ENCODE results near the gene P2RX7. TPM values are rescaled to one million over a fixed set of nuclear protein-coding genes. Genes with fewer than 3 reads are reported as not detected.
"Not testable (repeated sequence)": the region's sequence is repeated elsewhere in the genome, so short reads cannot be mapped to it uniquely, and the experiment has no call there.

P2RX7 gene
- total RNA-seq, 2 donors from 2014 or later = 1.4 to 11.8 TPM

DNA sequence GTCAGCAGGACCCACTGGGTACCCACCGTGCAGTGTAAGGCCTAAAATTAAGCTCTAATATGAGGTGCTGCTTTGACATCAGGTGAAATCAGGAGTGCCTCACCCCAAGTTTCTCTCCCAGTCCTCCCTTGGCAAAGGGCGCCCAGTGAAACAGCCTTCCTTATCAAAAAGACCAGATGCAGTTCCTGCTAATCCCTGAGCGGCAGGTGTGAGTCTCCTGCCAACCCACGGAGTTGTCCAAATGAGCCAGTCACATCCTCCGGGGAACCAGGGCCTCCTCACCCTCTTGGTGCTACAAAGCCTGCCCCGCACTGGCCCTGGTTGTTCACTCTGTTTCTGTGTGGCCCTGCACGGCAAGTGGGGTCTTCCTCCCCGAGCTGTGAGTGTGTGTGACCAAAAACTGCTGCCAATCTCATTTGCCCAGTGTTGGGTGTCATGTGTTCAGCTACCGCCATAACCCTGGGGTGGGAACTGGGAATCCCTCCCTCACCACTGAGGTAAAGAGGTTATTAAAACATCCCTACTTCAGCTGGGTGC is 57.0 kb downstream of the P2RX7 start:
- no peak for DNase-seq (ENCODE audit: low spot score)
- no peaks in the 10 kb centered on the region for H3K36me3 ChIP-seq
- no peak overlapping the region for H3K4me3 ChIP-seq
- TF ChIP-seq POLR2AphosphoS5 (IDR thresholded peaks at IDR 0.05) (no peak), POLR2A (IDR thresholded peaks at IDR 0.05) (no peak)
- TF ChIP-seq, protein P1, sequence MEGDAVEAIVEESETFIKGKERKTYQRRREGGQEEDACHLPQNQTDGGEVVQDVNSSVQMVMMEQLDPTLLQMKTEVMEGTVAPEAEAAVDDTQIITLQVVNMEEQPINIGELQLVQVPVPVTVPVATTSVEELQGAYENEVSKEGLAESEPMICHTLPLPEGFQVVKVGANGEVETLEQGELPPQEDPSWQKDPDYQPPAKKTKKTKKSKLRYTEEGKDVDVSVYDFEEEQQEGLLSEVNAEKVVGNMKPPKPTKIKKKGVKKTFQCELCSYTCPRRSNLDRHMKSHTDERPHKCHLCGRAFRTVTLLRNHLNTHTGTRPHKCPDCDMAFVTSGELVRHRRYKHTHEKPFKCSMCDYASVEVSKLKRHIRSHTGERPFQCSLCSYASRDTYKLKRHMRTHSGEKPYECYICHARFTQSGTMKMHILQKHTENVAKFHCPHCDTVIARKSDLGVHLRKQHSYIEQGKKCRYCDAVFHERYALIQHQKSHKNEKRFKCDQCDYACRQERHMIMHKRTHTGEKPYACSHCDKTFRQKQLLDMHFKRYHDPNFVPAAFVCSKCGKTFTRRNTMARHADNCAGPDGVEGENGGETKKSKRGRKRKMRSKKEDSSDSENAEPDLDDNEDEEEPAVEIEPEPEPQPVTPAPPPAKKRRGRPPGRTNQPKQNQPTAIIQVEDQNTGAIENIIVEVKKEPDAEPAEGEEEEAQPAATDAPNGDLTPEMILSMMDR (IDR thresholded peaks at IDR 0.05) = no peak
- H3K27ac ChIP-seq = no peak overlapping the region
- H3K4me1 ChIP-seq (replicated peaks) = no peaks in the 10 kb centered on the region
- intact Hi-C loops (cut with DNase I) = no loop called here
- H3K27me3 ChIP-seq (replicated peaks; ENCODE audit: insufficient read depth) = no peaks in the 10 kb centered on the region
- no peaks in the 10 kb centered on the region for H3K9me3 ChIP-seq
- 88% methylated on average over 9 of the region's 9 CpGs for WGBS

DNA sequence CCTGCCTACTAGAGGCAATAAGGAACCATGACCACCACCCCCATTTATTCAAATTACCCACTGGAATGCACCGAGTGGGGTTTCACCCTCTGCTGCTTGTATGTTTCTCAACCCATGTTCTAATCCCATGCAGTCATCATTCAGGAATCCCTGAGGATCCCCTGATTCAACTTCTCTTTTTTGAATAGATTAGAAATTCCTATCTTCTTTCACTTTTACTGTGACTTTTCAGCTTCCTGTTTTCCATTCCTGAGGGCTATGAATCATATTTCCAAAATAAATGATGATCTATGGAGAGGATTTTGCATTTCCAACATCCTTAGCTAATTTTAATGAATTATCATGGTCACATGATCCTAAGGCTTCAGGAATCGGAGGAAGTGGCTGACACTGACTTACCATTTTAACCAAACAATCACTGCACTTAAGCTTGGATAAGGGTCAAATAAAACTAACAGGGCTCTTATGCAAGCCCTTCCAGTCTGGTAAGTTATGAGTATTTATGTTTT is 57.9 kb downstream of the P2RX7 start:
- 60% methylated on average over 2 of the region's 2 CpGs for WGBS
- intact Hi-C loops (cut with DNase I) = no loop called here
- H3K27me3 ChIP-seq (replicated peaks; ENCODE audit: insufficient read depth) = no peaks in the 10 kb centered on the region
- TF ChIP-seq, protein P1 (IDR thresholded peaks at IDR 0.05) = no peak
- no peak for TF ChIP-seq POLR2AphosphoS5 (IDR thresholded peaks at IDR 0.05)
- TF ChIP-seq POLR2A (IDR thresholded peaks at IDR 0.05) = no peak
- no peaks in the 10 kb centered on the region for H3K9me3 ChIP-seq
- DNase-seq (ENCODE audit: low spot score) = no peak
- no peak overlapping the region for H3K27ac ChIP-seq
- H3K36me3 ChIP-seq = no peaks in the 10 kb centered on the region
- no peaks in the 10 kb centered on the region for H3K4me1 ChIP-seq (replicated peaks)
- H3K4me3 ChIP-seq = no peak overlapping the region

DNA sequence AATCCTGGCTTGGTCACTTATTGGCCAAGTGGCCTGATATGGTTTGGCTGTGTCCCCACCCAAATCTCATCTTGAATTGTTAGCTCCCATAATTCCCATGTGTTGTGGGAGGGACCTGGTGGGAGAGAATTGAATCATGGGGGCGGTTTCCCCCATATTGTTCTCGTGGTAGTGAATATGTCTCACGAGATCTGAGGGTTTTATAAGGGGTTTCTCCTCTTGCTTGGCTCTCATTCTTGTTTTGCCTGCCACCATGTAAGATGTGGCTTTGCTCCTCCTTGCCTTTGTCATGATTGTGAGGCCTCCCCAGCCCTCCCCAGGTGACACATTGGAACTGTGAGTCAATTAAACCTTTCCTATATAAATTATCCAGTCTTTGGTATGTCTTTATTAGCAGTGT is 58.5 kb downstream of the P2RX7 start:
- Histone ChIP-seq H3K4me3 (no peak overlapping the region), H3K4me1 (replicated peaks) (no peaks in the 10 kb centered on the region), H3K27ac (no peak overlapping the region), H3K9me3 (no peaks in the 10 kb centered on the region), H3K36me3 (no peaks in the 10 kb centered on the region), H3K27me3 (replicated peaks; ENCODE audit: insufficient read depth) (no peaks in the 10 kb centered on the region)
- WGBS = 92% methylated on average over 3 of the region's 3 CpGs
- no peak for TF ChIP-seq POLR2A (IDR thresholded peaks at IDR 0.05)
- TF ChIP-seq, protein P1 (IDR thresholded peaks at IDR 0.05) = no peak
- intact Hi-C loops (cut with DNase I) = no loop called here
- DNase-seq (ENCODE audit: low spot score) = no peak

DNA sequence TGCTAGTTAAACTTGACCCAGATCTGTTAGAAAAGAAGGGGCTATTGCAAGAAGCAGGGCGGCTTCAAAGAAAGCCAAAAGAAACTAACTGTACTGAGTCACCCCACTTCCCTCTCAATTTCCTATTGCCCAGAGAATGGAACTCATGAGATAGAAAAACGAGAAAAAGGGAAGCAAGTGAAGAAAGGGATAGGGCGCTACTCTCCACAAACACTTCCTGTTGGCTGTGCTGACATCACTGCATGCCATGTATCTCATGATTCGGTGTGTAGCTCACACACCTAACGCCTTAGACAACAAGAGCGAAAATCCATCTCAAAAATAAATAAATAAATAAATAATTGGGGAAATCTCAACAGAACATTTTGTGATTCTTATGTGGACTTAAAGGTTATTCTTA is 64.2 kb downstream of the P2RX7 start:
- intact Hi-C loops (cut with DNase I) = no loop called here
- Histone ChIP-seq H3K27ac (no peak overlapping the region), H3K4me1 (replicated peaks) (no peaks in the 10 kb centered on the region), H3K9me3 (no peaks in the 10 kb centered on the region), H3K36me3 (no peaks in the 10 kb centered on the region), H3K27me3 (replicated peaks; ENCODE audit: insufficient read depth) (no peaks in the 10 kb centered on the region), H3K4me3 (no peak overlapping the region)
- no peak for TF ChIP-seq POLR2A (IDR thresholded peaks at IDR 0.05)
- TF ChIP-seq POLR2AphosphoS5 (IDR thresholded peaks at IDR 0.05) = no peak
- TF ChIP-seq, protein P1 (IDR thresholded peaks at IDR 0.05) = no peak
- 84% methylated on average over 6 of the region's 6 CpGs for WGBS
- DNase-seq (ENCODE audit: low spot score) = no peak

GRCh38 chr12:121198949-121199348 is 66.3 kb downstream of the P2RX7 start:
- Histone ChIP-seq H3K27me3 (replicated peaks; ENCODE audit: insufficient read depth) (no peaks in the 10 kb centered on the region), H3K36me3 (no peaks in the 10 kb centered on the region), H3K9me3 (no peaks in the 10 kb centered on the region), H3K4me1 (replicated peaks) (no peaks in the 10 kb centered on the region), H3K27ac (no peak overlapping the region), H3K4me3 (no peak overlapping the region)
- 61% methylated on average over 7 of the region's 7 CpGs for WGBS
- DNase-seq (ENCODE audit: low spot score) = no peak
- intact Hi-C loops (cut with DNase I) = no loop called here
- TF ChIP-seq POLR2AphosphoS5 (IDR thresholded peaks at IDR 0.05) (no peak), POLR2A (IDR thresholded peaks at IDR 0.05) (no peak)
- TF ChIP-seq, protein P1 (IDR thresholded peaks at IDR 0.05) = no peak

- intact Hi-C loops (cut with DNase I); H3K4me1 ChIP-seq (replicated peaks); H3K27me3 ChIP-seq (replicated peaks; ENCODE audit: insufficient read depth); H3K27ac ChIP-seq; H3K36me3 ChIP-seq; H3K9me3 ChIP-seq; H3K4me3 ChIP-seq; DNase-seq (ENCODE audit: low spot score): not testable (repeated sequence)
- WGBS = 94% methylated on average over 6 of the region's 6 CpGs
These were observed 68.5 kb downstream of the P2RX7 start for GRCh38 chr12:121201140-121201539.

Data from prostate gland (tissue), 2 donors.